SU-DHL-6 (cell line): Measurements from ENCODE around the gene SH3RF2.

Source experiments
- CTCF ChIP-seq: fragments of 200-600 bp; sonication (generic); IDR thresholded peaks from one replicate; pipeline ENCODE4 v1.5.1; 2017; ENCODE audit warnings: antibody characterized with exemption, mild to moderate bottlenecking, low read length, moderate library complexity; ENCODE audit not compliant: insufficient read depth, poor library complexity, severe bottlenecking
- EZH2phosphoT487 ChIP-seq: fragments of 200-600 bp; sonication (generic), shearing (Covaris generic); conservative IDR thresholded peaks from 2 replicates; pipeline ENCODE4 v1.6.1; 2018; ENCODE audit warnings: mild to moderate bottlenecking, antibody characterized with exemption, low read length, moderate library complexity, mixed read lengths

DNA sequence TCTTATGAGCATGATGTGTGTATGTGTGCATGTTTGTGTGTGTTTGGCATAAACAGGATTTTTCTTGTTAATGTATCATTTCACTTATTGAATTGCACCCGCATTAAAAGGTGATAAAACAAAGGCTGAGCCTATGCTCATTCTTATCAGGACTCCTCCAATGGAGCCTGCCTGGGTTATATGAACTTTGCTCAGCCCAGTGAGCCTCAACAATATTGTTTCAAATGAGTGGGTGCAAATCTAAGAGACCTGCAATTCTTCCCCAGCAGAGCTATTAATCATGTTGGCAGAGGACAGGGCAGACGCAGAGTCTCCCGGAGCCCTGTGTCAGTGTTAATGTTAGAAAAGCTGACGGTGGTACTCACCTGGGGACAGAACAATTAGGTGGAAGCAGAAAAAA is 71.6 kb downstream of the SH3RF2 start:
- no peak for TF ChIP-seq CTCF
- TF ChIP-seq EZH2phosphoT487 = no peak
